ENCODE data around the gene TMEM260. TPM values are rescaled to one million over a fixed set of nuclear protein-coding genes. Genes with fewer than 3 reads are reported as not detected.

Gene TMEM260
- total and polyA plus RNA-seq, 2 experiments from 2014 or later: 13.3 to 22.9 TPM

DNA sequence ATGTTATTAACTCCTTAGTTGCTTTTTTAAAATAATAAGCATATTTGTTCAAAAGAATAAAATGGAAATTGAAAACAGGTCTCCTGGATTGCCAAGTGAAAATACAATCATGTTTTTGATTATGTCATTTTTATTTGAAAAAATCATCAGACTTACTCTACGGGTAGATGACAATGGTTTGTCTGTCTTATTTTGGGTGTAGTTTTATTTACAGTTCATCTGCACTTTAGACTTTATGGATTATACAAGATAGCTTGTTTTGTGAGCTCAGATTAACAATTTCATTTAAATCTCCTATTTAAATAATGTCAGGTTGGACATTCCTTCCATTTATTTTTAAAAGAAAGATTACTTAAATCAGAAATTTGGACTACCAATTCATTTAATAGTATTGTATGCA is 14.8 kb downstream of the TMEM260 start:
- Histone ChIP-seq H3K36me3 (ENCODE audit: insufficient read depth) (no peaks in the 10 kb centered on the region; the same call in 1 of the 2 replicates), H3K79me2 (replicated peaks; ENCODE audit: insufficient read depth) (no peaks in the 10 kb centered on the region), H4K20me1 (replicated peaks; ENCODE audit: insufficient read depth) (no peaks in the 10 kb centered on the region; the same call in 1 of the 2 replicates), H3K27me3 (ENCODE audit: insufficient read depth) (no peaks in the 10 kb centered on the region), H3K4me2 (no peak overlapping the region), H3F3A (replicated peaks; ENCODE audit: low read depth) (no peaks in the 10 kb centered on the region), H2AFZ (no peak overlapping the region), H3K4me3 (no peak overlapping the region), H3K4me1 (ENCODE audit: insufficient read depth) (no peaks in the 10 kb centered on the region), H3K27ac (ENCODE audit: low read depth) (no peak overlapping the region), H3K9me2 (ENCODE audit: insufficient read depth) (no peaks in the 10 kb centered on the region)
- Mint-ChIP-seq H3K27me3 (ENCODE audit: insufficient read depth, low read depth, poor library complexity) (no peaks in the 10 kb centered on the region), H3K27ac (no peak overlapping the region), H3K4me1 (peaks cover 5% of the 10 kb centered on the region; the same call in 2 of the 3 replicates), H3K4me3 (no peak overlapping the region), H3K36me3 (ENCODE audit: low read depth) (no peaks in the 10 kb centered on the region; the same call in 2 of the 3 replicates), H3K9me3 (no peaks in the 10 kb centered on the region)
- ATAC-seq (no peak), DNase-seq (ENCODE audit: low spot score) (no peak)
- TF ChIP-seq, protein P1, sequence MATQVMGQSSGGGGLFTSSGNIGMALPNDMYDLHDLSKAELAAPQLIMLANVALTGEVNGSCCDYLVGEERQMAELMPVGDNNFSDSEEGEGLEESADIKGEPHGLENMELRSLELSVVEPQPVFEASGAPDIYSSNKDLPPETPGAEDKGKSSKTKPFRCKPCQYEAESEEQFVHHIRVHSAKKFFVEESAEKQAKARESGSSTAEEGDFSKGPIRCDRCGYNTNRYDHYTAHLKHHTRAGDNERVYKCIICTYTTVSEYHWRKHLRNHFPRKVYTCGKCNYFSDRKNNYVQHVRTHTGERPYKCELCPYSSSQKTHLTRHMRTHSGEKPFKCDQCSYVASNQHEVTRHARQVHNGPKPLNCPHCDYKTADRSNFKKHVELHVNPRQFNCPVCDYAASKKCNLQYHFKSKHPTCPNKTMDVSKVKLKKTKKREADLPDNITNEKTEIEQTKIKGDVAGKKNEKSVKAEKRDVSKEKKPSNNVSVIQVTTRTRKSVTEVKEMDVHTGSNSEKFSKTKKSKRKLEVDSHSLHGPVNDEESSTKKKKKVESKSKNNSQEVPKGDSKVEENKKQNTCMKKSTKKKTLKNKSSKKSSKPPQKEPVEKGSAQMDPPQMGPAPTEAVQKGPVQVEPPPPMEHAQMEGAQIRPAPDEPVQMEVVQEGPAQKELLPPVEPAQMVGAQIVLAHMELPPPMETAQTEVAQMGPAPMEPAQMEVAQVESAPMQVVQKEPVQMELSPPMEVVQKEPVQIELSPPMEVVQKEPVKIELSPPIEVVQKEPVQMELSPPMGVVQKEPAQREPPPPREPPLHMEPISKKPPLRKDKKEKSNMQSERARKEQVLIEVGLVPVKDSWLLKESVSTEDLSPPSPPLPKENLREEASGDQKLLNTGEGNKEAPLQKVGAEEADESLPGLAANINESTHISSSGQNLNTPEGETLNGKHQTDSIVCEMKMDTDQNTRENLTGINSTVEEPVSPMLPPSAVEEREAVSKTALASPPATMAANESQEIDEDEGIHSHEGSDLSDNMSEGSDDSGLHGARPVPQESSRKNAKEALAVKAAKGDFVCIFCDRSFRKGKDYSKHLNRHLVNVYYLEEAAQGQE (IDR thresholded peaks at IDR 0.05; ENCODE audit: unreplicated experiment): no peak
- TF ChIP-seq ZNF114 (CRISPR knock-in tag; IDR thresholded peaks at IDR 0.05): no peak
- no peak for TF ChIP-seq CREB1 (CRISPR knock-in tag; IDR thresholded peaks at IDR 0.05; ENCODE audit: low read depth)
- TF ChIP-seq, protein P2, sequence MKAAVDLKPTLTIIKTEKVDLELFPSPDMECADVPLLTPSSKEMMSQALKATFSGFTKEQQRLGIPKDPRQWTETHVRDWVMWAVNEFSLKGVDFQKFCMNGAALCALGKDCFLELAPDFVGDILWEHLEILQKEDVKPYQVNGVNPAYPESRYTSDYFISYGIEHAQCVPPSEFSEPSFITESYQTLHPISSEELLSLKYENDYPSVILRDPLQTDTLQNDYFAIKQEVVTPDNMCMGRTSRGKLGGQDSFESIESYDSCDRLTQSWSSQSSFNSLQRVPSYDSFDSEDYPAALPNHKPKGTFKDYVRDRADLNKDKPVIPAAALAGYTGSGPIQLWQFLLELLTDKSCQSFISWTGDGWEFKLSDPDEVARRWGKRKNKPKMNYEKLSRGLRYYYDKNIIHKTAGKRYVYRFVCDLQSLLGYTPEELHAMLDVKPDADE (IDR thresholded peaks at IDR 0.05): no peak
- TF ChIP-seq ZNF331 (CRISPR knock-in tag; IDR thresholded peaks at IDR 0.05; ENCODE audit: low read depth): no peak
- TF ChIP-seq, protein P3, sequence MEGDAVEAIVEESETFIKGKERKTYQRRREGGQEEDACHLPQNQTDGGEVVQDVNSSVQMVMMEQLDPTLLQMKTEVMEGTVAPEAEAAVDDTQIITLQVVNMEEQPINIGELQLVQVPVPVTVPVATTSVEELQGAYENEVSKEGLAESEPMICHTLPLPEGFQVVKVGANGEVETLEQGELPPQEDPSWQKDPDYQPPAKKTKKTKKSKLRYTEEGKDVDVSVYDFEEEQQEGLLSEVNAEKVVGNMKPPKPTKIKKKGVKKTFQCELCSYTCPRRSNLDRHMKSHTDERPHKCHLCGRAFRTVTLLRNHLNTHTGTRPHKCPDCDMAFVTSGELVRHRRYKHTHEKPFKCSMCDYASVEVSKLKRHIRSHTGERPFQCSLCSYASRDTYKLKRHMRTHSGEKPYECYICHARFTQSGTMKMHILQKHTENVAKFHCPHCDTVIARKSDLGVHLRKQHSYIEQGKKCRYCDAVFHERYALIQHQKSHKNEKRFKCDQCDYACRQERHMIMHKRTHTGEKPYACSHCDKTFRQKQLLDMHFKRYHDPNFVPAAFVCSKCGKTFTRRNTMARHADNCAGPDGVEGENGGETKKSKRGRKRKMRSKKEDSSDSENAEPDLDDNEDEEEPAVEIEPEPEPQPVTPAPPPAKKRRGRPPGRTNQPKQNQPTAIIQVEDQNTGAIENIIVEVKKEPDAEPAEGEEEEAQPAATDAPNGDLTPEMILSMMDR (conservative IDR thresholded peaks at IDR 0.05; ENCODE audit: low read depth in 2 of 2): no peak
- TF ChIP-seq, protein P4, sequence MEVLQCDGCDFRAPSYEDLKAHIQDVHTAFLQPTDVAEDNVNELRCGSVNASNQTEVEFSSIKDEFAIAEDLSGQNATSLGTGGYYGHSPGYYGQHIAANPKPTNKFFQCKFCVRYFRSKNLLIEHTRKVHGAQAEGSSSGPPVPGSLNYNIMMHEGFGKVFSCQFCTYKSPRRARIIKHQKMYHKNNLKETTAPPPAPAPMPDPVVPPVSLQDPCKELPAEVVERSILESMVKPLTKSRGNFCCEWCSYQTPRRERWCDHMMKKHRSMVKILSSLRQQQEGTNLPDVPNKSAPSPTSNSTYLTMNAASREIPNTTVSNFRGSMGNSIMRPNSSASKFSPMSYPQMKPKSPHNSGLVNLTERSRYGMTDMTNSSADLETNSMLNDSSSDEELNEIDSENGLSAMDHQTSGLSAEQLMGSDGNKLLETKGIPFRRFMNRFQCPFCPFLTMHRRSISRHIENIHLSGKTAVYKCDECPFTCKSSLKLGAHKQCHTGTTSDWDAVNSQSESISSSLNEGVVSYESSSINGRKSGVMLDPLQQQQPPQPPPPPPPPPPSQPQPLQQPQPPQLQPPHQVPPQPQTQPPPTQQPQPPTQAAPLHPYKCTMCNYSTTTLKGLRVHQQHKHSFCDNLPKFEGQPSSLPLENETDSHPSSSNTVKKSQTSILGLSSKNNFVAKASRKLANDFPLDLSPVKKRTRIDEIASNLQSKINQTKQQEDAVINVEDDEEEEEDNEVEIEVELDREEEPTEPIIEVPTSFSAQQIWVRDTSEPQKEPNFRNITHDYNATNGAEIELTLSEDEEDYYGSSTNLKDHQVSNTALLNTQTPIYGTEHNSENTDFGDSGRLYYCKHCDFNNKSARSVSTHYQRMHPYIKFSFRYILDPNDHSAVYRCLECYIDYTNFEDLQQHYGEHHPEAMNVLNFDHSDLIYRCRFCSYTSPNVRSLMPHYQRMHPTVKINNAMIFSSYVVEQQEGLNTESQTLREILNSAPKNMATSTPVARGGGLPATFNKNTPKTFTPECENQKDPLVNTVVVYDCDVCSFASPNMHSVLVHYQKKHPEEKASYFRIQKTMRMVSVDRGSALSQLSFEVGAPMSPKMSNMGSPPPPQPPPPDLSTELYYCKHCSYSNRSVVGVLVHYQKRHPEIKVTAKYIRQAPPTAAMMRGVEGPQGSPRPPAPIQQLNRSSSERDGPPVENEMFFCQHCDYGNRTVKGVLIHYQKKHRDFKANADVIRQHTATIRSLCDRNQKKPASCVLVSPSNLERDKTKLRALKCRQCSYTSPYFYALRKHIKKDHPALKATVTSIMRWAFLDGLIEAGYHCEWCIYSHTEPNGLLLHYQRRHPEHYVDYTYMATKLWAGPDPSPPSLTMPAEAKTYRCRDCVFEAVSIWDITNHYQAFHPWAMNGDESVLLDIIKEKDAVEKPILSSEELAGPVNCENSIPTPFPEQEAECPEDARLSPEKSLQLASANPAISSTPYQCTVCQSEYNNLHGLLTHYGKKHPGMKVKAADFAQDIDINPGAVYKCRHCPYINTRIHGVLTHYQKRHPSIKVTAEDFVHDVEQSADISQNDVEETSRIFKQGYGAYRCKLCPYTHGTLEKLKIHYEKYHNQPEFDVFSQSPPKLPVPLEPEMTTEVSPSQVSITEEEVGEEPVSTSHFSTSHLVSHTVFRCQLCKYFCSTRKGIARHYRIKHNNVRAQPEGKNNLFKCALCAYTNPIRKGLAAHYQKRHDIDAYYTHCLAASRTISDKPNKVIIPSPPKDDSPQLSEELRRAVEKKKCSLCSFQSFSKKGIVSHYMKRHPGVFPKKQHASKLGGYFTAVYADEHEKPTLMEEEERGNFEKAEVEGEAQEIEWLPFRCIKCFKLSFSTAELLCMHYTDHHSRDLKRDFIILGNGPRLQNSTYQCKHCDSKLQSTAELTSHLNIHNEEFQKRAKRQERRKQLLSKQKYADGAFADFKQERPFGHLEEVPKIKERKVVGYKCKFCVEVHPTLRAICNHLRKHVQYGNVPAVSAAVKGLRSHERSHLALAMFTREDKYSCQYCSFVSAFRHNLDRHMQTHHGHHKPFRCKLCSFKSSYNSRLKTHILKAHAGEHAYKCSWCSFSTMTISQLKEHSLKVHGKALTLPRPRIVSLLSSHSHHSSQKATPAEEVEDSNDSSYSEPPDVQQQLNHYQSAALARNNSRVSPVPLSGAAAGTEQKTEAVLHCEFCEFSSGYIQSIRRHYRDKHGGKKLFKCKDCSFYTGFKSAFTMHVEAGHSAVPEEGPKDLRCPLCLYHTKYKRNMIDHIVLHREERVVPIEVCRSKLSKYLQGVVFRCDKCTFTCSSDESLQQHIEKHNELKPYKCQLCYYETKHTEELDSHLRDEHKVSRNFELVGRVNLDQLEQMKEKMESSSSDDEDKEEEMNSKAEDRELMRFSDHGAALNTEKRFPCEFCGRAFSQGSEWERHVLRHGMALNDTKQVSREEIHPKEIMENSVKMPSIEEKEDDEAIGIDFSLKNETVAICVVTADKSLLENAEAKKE (CRISPR knock-in tag; IDR thresholded peaks at IDR 0.05): no peak
- TF ChIP-seq POLR2AphosphoS5 (IDR thresholded peaks at IDR 0.05; ENCODE audit: low read depth): no peak
- TF ChIP-seq STAT1 (IDR thresholded peaks at IDR 0.05; ENCODE audit: unreplicated experiment): no peak
- no peak for TF ChIP-seq JUNB (IDR thresholded peaks at IDR 0.05; ENCODE audit: unreplicated experiment)
- no peak for TF ChIP-seq EZH2 (IDR thresholded peaks at IDR 0.05; ENCODE audit: low read depth, unreplicated experiment)
- TF ChIP-seq EZH2phosphoT487 (IDR thresholded peaks at IDR 0.05; ENCODE audit: unreplicated experiment): no peak
- no peak for TF ChIP-seq NANOG (IDR thresholded peaks at IDR 0.05; ENCODE audit: borderline replicate concordance)
